ENCODE data around the gene PTPN9.
"Not testable (repeated sequence)": the region's sequence is repeated elsewhere in the genome, so short reads cannot be mapped to it uniquely, and the experiment has no call there.

PTPN9 gene

DNA sequence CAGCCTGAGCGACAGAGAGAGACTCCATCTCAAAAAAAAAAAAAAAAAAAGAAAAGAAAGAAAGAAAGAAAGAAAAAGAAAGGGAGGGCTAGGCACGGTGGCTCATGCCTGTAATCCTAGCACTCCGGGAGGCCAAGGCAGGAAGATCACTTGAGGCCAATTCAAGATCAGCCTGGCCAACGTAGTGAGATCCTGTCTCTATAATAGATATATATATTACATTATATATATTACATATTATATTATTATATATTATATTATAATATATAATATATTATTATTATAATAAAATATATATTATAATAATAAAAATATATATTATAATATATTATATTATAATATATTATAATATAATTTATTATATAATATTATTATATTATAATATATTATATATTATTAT lies 48.9 kb downstream of the PTPN9 start:
- no peak for DNase-seq (ENCODE audit: low spot score)

DNA sequence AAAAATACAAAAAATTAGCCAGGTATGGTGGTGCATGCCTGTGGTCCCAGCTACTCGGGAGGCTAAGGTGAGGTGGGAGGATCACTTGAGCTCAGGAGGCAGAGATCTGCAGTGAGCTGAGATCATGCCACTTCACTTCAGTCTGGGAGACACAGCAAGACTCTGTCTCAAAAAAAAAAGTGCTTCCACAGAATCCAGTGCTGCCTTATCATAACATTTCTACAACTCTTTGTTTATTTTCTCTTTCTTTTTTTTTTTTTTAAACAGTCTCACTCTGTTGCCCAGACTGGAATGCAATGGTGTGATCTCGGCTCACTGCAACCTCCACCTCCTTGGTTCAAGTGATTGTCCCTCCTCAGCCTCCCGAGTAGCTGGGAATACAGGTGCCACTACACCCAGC lies 53.4 kb downstream of the PTPN9 start:
- not testable (repeated sequence) for DNase-seq (ENCODE audit: low spot score)

DNA sequence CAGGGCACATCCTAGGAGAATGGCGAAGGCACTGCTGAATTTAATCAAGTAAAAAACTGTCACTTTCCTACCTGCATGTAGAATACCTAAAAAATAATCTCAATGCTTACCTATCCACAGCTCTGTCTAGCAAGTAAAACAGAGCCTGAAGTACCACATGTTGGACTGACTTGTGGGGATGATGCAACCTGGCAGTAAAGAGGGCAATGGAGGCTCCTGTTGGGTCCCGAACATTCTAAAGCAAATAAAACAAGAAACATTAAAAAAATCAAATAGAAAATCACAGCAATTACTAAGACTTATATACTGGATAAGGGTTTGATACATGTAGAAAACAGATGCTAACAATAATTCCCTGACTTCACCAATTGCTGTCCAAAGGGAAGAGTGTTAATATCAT lies 56.1 kb downstream of the PTPN9 start:
- DNase-seq (ENCODE audit: low spot score): no peak

DNA sequence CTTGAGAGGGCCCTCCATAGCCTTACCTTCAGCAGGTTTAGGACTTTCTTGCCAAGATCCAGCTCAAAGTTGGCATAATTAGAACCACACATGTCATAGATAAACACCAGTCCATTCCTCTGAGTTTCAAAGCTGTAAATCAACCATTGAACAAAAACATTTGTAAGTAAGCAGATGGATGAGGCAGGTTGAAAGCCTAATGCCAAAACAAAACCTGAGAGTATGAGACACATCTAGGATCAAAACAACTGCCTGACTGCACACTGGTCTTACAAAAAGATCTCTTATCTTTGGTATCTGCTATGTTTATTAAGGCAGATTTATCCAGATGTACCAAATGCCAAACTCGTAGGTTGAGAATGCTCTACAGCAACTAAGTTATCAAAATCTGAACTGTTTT lies 61.9 kb downstream of the PTPN9 start:
- DNase-seq (ENCODE audit: low spot score): no peak

DNA sequence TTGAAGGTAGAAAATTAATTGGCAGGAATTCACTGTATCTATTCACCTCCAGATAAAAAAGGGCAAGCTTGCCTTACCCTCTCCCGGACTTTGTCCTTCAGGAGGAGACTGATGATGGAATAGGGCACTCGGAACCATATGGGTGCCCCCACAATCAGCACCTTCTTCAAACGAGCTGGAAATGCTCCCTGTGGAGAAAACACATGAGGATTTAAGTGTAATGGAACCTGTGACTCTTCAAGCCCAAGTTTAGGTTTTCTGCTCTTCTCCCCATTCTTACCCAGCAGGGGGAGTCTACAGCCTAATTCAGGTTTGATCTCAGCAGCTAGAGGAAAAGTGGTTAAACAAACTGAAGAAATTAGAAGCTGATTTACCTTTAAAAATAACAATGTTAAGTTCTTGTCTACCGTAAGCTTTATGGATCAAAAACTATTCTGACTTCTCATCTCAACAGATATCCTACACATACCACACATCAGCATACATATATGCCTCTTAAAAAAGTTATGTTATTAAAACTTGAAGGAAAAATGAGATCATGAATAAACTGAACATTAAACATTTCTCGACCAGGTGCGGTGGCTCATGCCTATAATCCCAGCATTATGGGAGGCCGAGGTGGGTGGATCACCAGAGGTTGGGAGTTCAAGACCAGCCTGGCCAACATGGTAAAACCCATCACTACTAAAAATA lies 70.1 kb downstream of the PTPN9 start:
- DNase-seq (ENCODE audit: low spot score): peak; percentile 44

DNA sequence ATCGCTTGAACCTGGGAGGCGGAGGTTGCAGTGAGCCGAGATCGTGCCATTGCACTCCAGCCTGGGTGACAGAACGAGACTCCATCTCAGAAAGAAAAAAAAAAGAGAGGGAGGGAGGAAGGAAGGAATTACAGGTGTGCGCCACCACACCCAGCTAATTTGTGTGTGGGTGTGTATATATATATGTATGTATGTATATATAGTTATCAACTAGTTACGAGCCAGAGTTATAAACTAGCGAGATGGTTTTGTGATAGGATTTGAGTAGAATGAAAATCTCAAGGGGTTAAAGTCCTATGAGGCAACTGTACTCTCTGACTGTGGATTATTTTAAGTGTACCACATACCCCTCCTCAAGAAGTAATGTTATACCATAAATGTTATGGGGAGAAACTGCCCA lies 76.8 kb downstream of the PTPN9 start:
- DNase-seq (ENCODE audit: low spot score): no peak

DNA sequence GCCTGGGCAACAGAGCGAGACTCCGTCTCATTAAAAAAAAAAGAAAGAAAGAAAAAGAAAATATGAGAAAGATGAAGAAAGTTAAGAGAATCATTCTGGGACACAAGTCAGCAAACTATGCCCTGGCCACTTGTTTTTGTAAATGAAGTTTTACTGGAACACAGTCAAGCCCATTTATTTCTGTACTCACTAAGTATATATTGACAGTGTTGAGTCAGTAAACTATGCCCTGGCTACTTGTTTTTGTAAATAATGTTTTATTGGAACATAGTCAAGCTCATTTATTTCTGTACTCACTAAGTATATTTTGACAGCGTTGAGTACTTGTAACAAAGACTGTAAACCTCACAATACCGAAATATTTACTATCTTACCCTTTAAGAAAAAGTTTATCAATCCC lies 85.4 kb downstream of the PTPN9 start:
- DNase-seq (ENCODE audit: low spot score): no peak

DNA sequence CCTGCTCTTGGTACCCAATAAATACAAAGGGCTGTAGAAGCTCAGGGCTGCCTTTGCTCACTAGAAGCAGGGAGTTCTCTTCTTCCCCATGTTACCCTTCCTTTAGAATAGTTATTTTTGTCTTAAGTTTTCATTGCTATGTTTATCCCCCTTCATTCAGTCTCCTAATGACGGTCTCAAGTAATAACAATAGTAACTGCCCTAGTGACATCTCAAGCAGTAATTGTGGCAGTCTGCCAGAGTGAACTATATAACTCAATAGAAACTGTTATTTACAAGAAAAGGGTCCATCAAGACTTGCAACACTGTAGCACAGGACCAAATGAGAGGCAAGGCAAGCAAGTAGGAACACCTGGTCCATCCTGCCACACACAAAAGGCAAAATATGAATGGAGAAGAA lies 95.2 kb downstream of the PTPN9 start:
- no peak for DNase-seq (ENCODE audit: low spot score)

DNA sequence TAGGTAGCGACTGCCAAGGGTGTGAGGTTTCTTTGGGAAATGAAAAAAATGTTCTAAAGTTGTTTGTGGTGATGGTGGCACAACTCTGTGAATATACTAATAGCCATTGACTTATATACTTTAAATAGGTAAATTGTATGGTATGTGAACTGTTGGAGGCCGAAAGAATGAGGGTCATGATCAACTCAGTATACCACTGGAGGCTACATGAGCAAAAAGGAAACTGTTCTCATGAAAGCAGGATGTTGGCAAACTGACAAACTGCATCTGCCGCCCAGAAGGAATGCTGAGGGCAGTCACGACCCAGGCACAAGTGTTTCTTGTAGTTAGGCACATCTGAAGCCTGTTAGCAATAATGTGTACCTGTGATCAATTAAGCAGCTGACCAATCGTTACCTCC lies 95.6 kb downstream of the PTPN9 start:
- DNase-seq (ENCODE audit: low spot score): not testable (repeated sequence)

DNA sequence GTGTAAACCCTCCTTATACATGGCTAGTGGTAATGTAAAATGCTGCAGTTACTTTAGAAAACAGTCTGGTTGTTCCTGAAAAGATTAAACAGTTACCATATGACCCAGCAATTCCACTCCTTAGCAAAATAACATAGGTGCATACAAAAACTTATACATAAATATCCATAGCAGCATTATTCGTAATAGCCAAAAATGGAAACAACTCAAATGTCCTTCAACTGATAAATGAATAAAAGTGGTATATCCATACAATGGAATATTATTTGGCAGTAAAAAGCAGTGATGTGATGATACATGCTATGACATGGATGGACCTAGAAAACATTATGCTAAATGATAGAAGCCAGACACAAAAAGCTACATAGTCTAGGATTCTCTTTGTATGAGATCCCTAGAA lies 96.0 kb downstream of the PTPN9 start:
- DNase-seq (ENCODE audit: low spot score): no peak

DNA sequence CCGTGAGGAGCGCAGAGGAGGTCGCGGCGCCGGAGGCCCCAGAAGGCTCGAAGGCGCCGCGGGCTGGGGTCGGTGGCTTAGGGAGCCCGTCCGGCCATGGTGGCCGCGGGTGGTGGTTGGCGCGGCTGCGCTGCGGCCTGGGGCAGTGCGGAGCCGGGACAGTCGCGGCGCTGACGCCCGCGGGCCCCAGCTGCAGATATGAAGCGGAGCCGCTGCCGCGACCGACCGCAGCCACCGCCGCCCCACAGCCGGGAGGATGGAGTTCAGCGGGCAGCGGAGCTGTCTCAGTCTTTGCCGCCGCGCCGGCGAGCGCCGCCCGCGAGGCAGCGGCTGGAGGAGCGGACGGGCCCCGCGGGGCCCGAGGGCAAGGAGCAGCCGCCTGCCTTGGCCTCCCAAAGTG lies 98.7 kb downstream of the PTPN9 start:
- DNase-seq (ENCODE audit: low spot score): not testable (repeated sequence)

DNA sequence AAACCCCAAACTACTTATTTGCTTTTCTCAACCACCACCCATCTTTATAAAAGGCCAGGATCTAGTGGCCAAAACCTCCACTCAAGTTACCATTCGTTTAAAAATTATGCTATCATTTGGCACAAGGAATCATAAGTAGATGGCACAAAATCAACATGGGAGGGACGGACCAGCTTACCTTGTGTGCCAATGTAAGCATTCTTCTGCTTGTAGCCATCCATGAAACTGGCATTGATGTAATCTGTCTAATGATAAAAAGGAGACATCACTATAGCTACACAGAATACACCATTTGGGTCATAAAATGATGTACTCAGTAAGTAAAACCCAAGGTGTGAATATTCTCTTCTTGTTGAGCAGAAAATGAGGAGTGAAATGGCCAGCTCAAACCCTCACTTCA lies 99.4 kb downstream of the PTPN9 start:
- no peak for DNase-seq (ENCODE audit: low spot score)

DNA sequence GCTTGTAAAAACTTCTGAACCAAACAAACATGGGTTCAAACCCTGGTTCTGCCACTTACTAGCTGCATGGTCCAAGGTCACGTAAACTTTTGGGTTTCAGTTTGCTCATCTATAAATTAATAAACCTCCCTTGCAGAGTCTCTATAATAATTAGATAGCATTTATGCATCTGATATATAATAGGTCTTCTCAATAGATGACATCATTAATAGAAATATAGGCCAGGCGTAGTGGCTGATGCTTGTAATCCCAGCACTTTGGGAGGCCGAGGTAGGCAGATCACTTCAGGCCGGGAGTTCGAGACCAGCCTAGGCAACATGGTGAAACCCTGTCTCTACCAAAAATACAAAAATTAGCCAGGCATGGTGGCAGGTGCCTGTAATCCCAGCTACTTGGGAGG lies 102.0 kb downstream of the PTPN9 start:
- DNase-seq (ENCODE audit: low spot score): not testable (repeated sequence)

DNA sequence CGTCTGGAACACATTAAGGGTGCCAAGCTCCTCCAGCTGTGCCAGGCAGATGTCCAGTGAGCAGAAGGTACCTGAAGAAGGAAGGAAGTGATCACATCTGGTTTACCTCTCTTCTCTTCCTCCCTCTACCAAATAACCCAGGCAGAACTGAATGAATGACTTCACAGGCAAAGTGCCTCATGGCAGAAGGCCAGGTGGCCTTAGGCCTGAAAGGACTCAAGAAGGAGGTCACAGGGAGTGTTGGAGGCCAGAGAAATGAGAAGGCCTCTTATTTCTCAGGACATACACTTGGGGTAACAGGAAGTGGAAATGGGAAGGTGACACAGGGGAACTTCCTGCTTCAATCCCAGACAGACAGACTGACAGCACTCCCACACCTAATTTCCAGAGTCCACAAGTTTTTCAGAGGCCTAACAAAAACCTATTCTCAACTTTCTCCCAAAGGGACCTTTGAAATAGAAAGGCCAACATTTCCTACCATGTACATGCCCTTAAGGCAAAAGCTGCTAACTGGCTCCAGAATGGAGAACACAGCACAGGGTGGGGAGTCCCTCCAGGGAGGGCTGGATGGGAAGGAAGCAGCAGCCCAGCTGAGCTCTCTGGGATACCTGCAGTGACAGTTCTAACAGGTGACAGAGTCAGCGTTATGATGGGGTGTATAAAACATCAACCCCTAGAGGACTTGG lies 110.1 kb downstream of the PTPN9 start:
- no peak for DNase-seq (ENCODE audit: low spot score)

DNA sequence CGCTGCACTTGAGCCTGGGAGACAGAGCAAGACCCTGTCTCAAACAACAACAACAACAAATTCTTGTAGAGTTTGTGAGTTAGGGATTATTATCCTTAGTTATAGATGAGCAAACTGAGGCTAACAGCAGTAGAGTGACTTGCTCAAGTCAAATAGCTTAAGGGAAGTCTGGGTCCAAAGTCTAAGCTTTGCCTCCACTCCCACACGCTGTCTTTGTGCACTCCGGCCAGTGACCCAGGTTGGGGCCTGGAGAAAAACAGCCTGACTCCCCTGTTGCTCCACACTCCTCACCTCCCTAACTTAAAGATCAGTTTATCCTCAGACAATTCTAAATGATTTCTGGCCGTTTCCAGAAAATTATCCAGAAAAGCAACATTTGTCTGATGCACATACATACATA lies 118.5 kb downstream of the PTPN9 start:
- no peak for DNase-seq (ENCODE audit: low spot score)

DNA sequence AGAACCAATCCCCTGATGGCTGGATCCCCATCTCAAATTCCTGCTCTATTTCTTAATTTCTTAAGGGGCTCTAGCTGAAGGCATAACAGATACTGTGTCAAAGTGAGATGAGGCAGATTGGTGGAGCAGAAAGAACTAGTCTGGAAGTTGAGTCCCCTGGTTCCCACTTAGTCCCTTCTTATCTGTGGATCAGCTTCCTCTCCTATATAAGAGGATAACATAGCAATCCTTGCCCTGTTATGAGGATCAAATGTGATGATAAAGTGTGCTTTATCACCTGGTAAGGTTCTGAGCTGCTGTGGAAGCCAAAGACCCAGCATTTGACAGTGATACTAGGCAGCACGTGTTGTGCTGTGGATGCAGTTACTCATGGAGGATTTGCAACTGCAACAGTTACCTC lies 119.5 kb downstream of the PTPN9 start:
- DNase-seq (ENCODE audit: low spot score): no peak

DNA sequence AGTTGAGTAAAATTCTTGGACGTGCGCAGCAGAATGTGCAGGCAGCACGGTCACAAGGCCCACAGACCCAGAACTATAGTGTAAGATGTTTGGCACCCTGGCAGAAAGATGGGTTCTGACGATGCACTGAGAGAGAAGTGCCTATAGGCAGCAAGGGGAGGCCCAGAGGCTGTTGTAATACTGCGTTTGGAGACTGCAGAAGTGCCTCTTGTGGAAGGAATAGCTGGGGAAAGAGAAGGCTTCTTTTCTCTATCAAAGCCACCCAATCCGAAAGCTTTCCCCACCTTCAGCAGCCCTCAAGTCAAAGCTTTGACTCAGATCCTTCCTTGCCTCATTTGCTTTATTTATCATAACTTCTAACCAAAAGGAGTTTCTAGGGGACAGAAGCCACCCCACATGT lies 122.4 kb downstream of the PTPN9 start:
- peak; percentile 15 for DNase-seq (ENCODE audit: low spot score)

DNA sequence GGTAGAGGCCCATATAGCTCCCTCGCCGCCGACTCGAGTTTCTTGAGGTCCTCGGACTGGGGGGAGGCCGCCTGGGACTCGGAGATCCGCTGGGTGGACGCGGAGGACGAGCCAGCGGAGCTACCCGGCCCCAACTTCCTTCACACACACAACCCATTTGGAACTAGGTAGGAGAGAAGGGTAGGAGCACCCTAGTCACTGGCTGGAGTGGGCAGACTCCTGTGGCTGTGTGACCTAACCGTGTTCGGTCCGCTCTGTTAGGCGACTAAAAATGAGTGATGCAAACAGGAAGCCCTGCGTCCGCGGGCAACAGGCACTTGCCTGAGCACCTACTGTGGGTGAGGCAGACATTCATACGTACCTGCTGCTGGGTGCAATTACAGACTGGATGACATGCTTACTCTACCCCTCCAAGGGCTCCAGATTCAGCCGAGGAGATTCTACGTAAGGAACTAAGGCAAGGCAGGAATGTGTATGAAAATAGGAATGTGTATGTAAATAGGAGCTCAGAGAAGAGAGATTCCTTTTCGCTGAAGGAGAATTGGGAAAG lies 123.1 kb downstream of the PTPN9 start:
- DNase-seq (ENCODE audit: low spot score): no peak

DNA sequence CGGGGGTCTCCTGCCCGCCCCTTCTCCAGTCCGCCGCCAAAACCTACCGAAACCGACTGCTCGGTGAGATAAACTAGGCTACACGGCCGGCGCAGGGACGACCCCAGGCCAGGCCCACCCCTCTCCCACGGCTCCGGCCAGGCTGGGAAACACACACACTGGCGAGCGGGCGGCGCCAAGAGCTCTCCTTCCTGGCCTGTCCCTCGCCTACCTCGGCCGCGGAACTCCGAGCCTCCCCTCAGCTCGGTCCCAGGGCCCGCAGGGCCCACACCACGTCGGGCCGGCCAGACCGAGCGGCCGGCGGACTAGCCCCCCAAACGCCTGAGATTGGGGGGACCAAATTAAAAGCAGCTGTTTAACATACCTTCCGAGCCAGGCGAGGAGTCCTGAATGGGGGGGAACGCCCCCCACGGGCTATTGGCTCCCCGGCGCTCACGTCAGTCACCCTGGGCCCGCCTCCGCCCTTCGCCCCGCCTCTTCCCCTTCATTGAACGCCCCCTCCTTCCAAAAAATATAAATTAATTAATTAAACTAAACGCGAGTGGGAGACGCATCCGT lies 123.6 kb downstream of the PTPN9 start:
- DNase-seq (ENCODE audit: low spot score): peak; percentile 91

DNA sequence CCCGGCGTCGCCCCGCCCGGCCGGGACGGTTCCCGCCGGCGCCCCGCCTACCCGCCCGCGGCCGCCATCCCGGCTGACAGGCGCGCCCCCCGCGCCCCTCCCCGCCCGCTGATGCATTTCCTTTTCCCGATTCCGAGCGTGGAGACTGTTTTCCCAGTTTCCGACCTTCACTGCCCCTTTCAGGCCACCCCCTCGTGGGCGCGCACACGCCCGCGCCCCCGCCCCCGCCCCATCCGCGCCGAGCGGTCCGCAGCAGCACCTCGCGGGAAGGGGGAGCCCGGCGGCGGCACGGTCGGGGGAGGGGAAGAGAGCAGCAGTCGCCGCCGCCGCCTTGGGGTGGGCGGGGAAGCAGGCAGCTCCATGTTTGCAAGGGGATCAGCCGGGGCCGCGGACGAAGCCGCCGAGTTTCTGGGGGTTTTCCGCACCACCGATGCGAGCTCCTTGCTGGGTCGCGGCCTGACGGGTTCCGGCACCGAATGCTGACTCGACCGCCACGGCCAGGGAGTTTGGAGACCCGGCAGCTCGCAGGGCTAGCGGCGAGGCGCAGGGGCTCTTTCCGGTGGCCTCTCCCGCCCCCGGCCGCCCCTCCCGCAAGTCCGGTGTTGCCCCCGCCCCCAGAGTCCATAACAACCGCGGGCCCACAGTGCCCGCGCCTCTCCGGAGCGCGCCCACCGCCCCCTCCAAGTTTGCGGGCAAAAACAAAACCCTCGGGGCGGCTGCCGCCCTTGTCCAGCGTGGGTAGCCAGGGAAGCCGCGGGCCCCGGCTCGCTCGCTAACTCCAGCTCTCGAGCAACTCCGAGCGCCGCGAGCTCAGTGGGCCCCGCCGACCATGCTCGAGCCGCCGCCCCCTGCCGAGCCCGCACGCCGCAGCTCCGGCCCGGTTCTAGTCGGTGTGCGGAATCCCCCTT lies 124.4 kb downstream of the PTPN9 start:
- no peak for DNase-seq (ENCODE audit: low spot score)

DNA sequence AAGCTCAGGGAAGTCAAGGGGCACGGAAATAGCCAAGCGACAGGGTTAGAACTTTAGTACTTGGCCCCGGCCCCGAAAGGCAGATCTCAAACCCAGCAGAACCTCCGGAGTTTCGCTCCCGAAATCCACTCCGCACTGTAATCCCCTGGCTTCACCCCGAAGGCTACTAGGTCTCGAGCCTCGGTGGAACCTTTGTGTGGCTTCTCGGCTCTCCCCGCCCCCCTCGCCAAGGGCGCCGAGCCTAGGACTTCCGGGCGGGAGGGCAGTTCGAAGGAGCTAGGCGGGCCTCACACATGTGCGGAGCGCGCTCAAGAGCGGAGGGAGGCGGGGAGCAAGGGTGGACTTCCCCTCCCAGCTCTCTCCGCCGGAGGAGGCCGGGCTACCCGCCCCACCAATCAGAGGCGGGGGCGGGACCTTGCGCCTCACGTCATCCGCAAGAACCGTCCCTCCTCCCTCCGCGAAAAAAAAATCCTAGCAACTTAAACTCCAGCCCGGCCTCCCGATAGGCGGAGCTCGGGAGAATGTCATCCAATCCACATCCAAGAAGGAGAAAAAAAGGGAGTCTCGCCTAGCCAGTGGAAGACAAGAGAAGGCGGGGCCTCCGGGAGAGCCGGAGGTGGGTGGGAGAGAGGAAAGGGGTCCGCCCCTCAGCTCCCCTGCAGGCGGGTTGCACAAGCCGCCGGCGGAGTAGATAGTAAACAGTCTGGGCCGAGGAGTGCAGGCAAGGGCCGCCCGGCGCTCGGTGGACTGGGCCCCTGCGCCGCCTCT lies 125.2 kb downstream of the PTPN9 start:
- peak; percentile 100 for DNase-seq (ENCODE audit: low spot score)

Data from cerebellar cortex (tissue), 1 donor.